Loucy (cell line): ENCODE data around the gene AP3S1.
A peak's percentile ranks its signal among the peaks of the same experiment; 100 is the strongest.

Experiments used
- H2AFZ ChIP-seq: fragments of 200-600 bp; sonication (generic); 2 replicates; pipeline ENCODE4 v1.6.0; 2016; ENCODE audit warnings: antibody characterized with exemption, mild to moderate bottlenecking, low read length, moderate library complexity
- H3F3A ChIP-seq: fragments of 200-600 bp; 2 replicates; pipeline ENCODE4 v1.6.0; 2016; ENCODE audit warnings: antibody characterized with exemption, low read depth, mild to moderate bottlenecking
- H3K27me3 ChIP-seq: fragments of 200-600 bp; sonication (generic); 2 replicates; pipeline ENCODE4 v1.6.1; 2014; ENCODE audit warnings: low read length, mild to moderate bottlenecking; ENCODE audit not compliant: insufficient read depth, poor library complexity, severe bottlenecking
- H3K36me3 ChIP-seq: fragments of 200-600 bp; sonication (generic); 2 replicates; pipeline ENCODE4 v1.6.1; 2016; ENCODE audit warnings: low read length; ENCODE audit not compliant: insufficient read depth
- H3K4me1 ChIP-seq: fragments of 200-600 bp; sonication (generic); 2 replicates; pipeline ENCODE4 v1.5.1; 2014; ENCODE audit warnings: low read length, mild to moderate bottlenecking; ENCODE audit not compliant: insufficient read depth, poor library complexity, severe bottlenecking
- H3K4me2 ChIP-seq: fragments of 200-600 bp; sonication (generic); 2 replicates; pipeline ENCODE4 v1.6.0; 2014; ENCODE audit warnings: antibody characterized with exemption, low read length, low read depth, mild to moderate bottlenecking; ENCODE audit not compliant: poor library complexity, severe bottlenecking
- H3K4me3 ChIP-seq: fragments of 200-600 bp; sonication (generic); 2 replicates; pipeline ENCODE4 v1.5.1; 2014; ENCODE audit warnings: low read length, mild to moderate bottlenecking, mixed read lengths; ENCODE audit not compliant: poor library complexity, severe bottlenecking
- H3K79me2 ChIP-seq: fragments of 200-600 bp; sonication (generic); 2 replicates; pipeline ENCODE4 v1.6.1; 2014; ENCODE audit warnings: low read length; ENCODE audit not compliant: insufficient read depth
- H3K9ac ChIP-seq: fragments of 200-600 bp; sonication (generic); 2 replicates; pipeline ENCODE4 v1.6.0; 2014; ENCODE audit warnings: mild to moderate bottlenecking, low read depth, low read length, moderate library complexity; ENCODE audit not compliant: poor library complexity, severe bottlenecking
- H3K9me2 ChIP-seq: fragments of 200-600 bp; sonication (generic); replicated peaks from 2 replicates; pipeline ENCODE4 v1.6.1; 2016; ENCODE audit warnings: low read depth, low read length, mixed read lengths
- H3K9me3 ChIP-seq: fragments of 200-600 bp; sonication (generic); 2 replicates; pipeline ENCODE4 v1.6.1; 2014; ENCODE audit warnings: mild to moderate bottlenecking, antibody characterized with exemption, low read length, low read depth; ENCODE audit not compliant: insufficient read depth
- H4K20me1 ChIP-seq: fragments of 200-600 bp; sonication (generic); 2 replicates; pipeline ENCODE4 v1.6.0; 2014; ENCODE audit warnings: antibody characterized with exemption, low read length, mild to moderate bottlenecking; ENCODE audit not compliant: insufficient read depth, poor library complexity, severe bottlenecking
- EZH2phosphoT487 ChIP-seq: fragments of 200-600 bp; IDR thresholded peaks from 2 replicates; pipeline ENCODE4 v1.6.1; 2018; ENCODE audit warnings: antibody characterized with exemption, mild to moderate bottlenecking, moderate library complexity, borderline replicate concordance
- TF ChIP-seq, protein P1 (sequence below): fragments of 200-600 bp; sonication (generic); conservative IDR thresholded peaks from 2 replicates; pipeline ENCODE4 v1.5.1; 2014; ENCODE audit warnings: mild to moderate bottlenecking, antibody characterized with exemption, low read length

AP3S1 gene

DNA sequence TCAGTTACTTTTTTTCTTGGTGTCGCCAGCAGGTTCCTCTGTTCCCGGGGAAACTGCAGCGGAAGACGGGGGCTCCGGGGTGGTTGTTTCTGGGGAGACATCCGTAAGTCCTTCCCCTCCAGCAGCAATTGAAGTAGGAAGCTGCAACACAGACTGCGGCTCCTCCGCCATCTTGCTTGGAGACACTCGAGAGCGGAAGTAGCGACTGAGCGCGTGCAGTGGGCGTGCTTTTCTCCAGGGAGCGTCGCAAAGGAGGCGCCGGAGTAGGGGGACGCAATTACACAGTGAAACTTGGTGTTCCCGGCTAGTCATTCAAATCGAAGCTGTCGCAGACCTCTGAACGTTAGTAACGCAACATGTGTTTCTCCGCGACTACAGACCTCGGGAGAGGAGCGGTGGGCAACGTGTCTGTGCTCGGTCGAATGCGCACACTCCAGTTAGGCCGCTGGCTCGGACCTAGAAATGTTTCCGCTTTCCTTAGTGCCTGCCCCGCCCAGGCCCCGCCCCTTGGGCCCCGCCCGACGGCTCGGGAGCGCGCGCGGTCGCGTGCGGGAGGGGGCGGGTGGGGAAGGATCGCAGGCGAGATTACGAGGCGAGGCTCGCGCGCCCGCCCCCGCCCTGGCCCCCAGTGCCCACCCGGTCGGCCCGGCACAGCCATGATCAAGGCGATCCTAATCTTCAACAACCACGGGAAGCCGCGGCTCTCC is at the start of gene AP3S1, which contains the start of gene ATG12:
AP3S1 (plus strand) TSS at position 554 of the 707 bp plus-strand sequence; CDS start at position 657, 103 bp downstream.
ATG12 (minus strand) TSS at position 184 of the 707 bp plus-strand sequence; CDS start at position 171, 13 bp downstream.
- peaks cover 8% of the 10 kb centered on the region; the same call in 1 of the 2 replicates for H3K36me3 ChIP-seq

GRCh38 chr5:115795700-115796099 is 46.0 kb upstream of the AP3S1 start:
- no peaks in the 10 kb centered on the region for H3K4me1 ChIP-seq

More for the DNA sequence above, at the start of gene AP3S1, which contains the start of gene ATG12:
- H3K9ac ChIP-seq: peak within 1 kb of the TSS; percentile 84
- H3K4me3 ChIP-seq: peak within 1 kb of the TSS; percentile 93
- peaks cover 86% of the 10 kb centered on the region for H3K79me2 ChIP-seq
- H3K4me2 ChIP-seq: peak within 1 kb of the TSS; percentile 90
- H3K9me3 ChIP-seq: no peaks in the 10 kb centered on the region
- peaks cover 45% of the 10 kb centered on the region for H4K20me1 ChIP-seq
- no peaks in the 10 kb centered on the region for H3F3A ChIP-seq
- H3K9me2 ChIP-seq: no peaks in the 10 kb centered on the region
- H3K4me1 ChIP-seq: peaks cover 12% of the 10 kb centered on the region
- peak within 1 kb of the TSS; percentile 89 for H2AFZ ChIP-seq
- TF ChIP-seq, protein P1, sequence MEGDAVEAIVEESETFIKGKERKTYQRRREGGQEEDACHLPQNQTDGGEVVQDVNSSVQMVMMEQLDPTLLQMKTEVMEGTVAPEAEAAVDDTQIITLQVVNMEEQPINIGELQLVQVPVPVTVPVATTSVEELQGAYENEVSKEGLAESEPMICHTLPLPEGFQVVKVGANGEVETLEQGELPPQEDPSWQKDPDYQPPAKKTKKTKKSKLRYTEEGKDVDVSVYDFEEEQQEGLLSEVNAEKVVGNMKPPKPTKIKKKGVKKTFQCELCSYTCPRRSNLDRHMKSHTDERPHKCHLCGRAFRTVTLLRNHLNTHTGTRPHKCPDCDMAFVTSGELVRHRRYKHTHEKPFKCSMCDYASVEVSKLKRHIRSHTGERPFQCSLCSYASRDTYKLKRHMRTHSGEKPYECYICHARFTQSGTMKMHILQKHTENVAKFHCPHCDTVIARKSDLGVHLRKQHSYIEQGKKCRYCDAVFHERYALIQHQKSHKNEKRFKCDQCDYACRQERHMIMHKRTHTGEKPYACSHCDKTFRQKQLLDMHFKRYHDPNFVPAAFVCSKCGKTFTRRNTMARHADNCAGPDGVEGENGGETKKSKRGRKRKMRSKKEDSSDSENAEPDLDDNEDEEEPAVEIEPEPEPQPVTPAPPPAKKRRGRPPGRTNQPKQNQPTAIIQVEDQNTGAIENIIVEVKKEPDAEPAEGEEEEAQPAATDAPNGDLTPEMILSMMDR: no peak
- no peak for TF ChIP-seq EZH2phosphoT487
- H3K27me3 ChIP-seq: no peaks in the 10 kb centered on the region

DNA sequence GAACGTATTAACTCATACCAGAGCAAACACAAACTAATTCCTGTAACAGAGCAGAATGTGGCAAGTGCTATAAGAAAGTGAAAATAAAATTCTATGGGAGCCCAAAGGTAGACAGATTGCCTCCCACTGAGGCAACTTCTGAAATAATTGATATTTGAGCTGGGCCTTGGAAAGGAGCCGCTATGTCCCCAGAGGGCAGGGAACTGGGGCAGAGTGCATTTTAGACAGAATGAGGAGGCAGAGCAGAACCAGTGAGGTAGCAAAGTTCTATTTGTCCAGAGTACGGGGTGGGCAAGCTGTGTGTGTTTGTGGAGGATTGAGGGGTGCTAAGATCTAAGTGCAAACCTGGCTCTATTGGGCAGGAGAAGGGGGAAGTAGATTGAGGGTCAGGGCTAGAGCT is 45.1 kb upstream of the AP3S1 start:
- H3K9ac ChIP-seq: no peak overlapping the region
- TF ChIP-seq, protein P1: no peak
- no peak for TF ChIP-seq EZH2phosphoT487
- no peaks in the 10 kb centered on the region for H3K36me3 ChIP-seq
- H2AFZ ChIP-seq: no peak overlapping the region
- H3K9me3 ChIP-seq: no peaks in the 10 kb centered on the region
- H3K4me3 ChIP-seq: no peak overlapping the region
- no peak overlapping the region for H3K4me2 ChIP-seq
- H3K9me2 ChIP-seq: no peaks in the 10 kb centered on the region
- H3K79me2 ChIP-seq: no peaks in the 10 kb centered on the region
- no peaks in the 10 kb centered on the region for H3K27me3 ChIP-seq
- H3K4me1 ChIP-seq: no peaks in the 10 kb centered on the region
- no peaks in the 10 kb centered on the region for H3F3A ChIP-seq
- no peaks in the 10 kb centered on the region for H4K20me1 ChIP-seq

More at GRCh38 chr5:115795700-115796099, 46.0 kb upstream of the AP3S1 start:
- H3F3A ChIP-seq: no peaks in the 10 kb centered on the region
- no peak overlapping the region for H3K4me3 ChIP-seq
- no peak overlapping the region for H3K9ac ChIP-seq
- no peak for TF ChIP-seq EZH2phosphoT487
- TF ChIP-seq, protein P1: no peak
- H3K9me2 ChIP-seq: no peaks in the 10 kb centered on the region
- no peak overlapping the region for H3K4me2 ChIP-seq
- H2AFZ ChIP-seq: no peak overlapping the region
- H3K27me3 ChIP-seq: no peaks in the 10 kb centered on the region
- no peaks in the 10 kb centered on the region for H4K20me1 ChIP-seq
- no peaks in the 10 kb centered on the region for H3K79me2 ChIP-seq
- H3K9me3 ChIP-seq: no peaks in the 10 kb centered on the region
- no peaks in the 10 kb centered on the region for H3K36me3 ChIP-seq
